Activated naive CD4-positive, alpha-beta T cell (primary cell): ENCODE data around the gene CRPPA.
"Not testable (repeated sequence)": the region's sequence is repeated elsewhere in the genome, so short reads cannot be mapped to it uniquely, and the experiment has no call there.

Experiments used
- DNase-seq, 4 experiments: peaks; one replicate each; lab custom pipeline; 2025; lab: John Stamatoyannopoulos, UW

The CRPPA gene

DNA sequence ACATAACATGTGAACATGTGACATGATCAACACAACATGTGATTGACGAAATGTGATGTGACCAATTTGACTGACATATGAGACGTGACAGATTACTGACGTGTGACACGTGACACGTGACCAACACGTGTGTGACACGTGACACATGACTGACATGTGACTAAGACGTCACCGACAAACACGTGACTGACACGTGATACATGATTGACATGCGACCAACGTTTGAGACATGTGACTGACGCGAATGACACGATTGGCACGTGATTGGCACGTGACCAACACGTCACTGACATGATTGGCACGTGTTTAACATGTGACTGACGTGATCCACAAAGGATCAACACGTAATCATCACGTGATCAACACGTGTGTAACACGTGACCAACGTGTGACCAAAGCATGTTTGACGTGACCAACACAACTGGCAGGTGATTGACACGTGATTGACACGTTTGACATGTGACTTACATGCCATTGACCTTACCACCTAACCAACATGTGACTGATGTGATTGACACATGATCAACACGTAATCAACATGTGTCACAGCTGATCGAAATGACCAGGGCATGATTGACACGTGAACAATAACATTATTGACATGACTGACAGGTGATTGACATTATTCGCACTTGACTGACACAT is 23.7 kb downstream of the CRPPA start:
- no peak for DNase-seq

DNA sequence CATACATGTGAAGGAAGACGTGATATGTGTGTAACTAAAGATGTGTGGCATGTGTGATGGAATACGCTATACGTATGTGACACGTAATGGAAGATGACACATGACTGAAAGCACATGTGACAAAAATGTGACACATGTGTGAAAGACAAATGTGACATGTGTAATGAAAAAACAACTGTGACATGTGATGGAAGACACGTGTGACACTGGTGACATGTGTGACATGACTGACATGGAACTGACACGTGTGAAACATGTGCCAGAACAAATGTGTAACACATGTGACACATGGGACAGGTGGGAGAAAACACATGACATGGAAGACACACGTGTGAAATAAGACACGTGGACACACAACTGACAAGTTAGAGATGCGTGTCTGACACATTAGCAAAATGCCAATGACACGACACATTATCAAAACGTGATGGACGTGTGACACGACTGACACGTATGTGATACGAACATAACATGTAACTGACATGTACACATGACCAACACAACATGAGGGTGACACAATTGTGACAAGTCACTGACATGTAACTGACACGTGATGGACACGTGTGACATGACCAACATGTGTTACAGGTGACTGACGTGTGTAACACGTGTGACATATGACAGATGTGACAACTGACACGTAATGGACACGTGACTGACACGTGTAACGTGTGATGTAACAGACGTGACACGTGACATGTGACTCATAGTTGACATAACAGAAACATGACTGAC is 24.4 kb downstream of the CRPPA start:
- DNase-seq = no peak

DNA sequence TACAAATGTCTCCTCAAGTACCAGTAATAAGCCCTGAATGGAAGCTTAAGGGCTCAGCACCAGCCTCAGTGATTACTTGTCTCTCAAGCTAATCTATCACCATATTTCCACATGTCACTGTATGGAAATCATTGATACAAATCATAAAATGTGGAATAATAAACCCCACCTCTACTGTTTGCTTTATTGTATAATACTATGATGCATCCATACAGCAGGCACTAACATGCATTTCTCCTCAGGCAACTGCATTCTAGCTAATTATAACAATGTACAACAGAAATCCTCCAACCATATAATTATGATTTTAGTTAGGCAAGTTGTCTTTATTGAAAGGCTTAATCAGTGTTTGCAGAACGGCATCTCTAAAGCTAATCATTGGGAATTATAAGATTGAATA is 26.2 kb downstream of the CRPPA start:
- no peak for DNase-seq

DNA sequence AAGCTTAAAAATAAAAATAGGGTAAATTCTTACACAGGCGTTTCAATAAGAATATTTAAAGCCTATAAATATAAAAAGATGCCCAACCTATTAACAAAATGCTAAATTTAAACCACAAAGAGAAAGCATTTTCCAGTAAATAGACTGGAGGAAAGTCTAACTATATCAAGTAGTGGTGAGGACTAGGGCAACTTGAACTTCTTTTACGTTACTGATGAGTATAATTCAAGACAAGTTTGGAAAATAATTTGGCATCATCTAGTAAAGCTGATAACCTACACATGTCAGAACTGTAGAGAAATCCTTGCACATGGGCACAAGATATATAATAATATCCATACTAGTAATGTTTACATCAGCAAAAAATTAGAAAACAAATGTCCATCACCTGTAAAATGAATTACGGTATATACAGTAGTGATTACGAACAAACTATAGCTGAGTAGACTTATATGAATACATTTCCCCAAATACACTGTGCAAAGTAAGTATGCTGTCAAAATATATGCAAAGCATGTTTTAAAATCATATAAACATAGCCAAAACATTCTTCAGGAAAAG is 27.4 kb downstream of the CRPPA start:
- DNase-seq = no peak

DNA sequence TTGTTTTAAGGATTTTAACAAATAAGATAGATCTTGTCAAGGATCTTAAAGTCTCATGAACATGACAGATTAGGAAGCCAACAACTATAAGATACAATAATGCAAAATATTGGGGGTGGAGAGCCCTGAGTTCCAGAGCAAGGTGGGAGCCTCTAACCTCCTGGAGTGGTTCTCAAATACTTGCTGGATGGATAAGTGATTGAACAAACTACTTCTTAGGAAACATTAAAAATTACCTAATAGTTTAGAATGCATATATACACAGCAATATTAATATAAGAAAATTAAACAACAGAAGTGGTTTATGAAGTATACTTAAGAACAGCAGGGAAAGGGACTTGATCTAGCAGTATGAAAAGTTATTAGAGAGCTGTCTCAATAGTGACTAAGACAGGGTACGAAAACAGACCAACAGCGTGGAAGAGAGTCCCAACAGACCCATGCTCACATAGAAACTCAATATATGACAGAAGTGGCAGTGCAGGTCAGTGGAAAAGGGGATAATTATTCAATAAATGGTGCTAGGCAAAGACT is 28.3 kb downstream of the CRPPA start:
- DNase-seq = no peak

DNA sequence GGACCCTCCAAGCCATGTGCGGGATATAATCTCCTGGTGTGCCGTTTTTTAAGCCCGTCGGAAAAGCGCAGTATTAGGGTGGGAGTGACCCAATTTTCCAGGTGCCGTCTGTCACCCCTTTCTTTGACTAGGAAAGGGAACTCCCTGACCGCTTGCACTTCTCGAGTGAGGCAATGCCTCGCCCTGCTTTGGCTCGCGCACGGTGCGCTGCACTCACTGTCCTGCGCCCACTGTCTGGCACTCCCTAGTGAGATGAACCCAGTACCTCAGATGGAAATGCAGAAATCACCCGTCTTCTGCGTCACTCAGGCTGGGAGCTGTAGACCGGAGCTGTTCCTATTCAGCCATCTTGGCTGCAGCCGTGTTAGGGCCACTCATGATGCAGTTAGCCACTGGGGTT is 37.6 kb downstream of the CRPPA start:
- DNase-seq = not testable (repeated sequence)

DNA sequence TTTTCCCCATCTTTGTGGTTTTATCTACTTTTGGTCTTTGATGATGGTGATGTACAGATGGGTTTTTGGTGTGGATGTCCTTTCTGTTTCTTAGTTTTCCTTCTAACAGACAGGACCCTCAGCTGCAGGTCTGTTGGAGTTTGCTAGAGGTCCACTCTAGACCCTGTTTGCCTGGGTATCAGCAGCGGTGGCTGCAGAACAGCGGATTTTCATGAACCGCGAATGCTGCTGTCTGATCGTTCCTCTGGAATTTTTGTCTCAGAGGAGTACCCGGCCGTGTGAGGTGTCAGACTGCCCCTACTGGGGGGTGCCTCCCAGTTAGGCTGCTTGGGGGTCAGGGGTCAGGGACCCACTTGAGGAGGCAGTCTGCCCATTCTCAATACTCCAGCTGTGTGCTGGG is 38.2 kb downstream of the CRPPA start:
- not testable (repeated sequence) for DNase-seq
